Kidney (tissue), 14 donors: ENCODE results near the gene MAFG. TPM values are rescaled to one million over a fixed set of nuclear protein-coding genes. Genes with fewer than 3 reads are reported as not detected.

Experiments used
- DNase-seq, 5 donors: peaks; one replicate each; pipeline ENCODE4 v3.0.0-alpha.2; 2013 to 2020
- FAIRE-seq: peaks from 2 replicates; lab custom pipeline; 2012; peaks lifted over from hg19 to GRCh38; lab: Jason Lieb, UNC
- H3K27ac ChIP-seq, 2 donors: one replicate each; pipeline ENCODE4 v1.7.0; 2013; ENCODE audit warnings: low read depth in 2 of 2, low read length in 2 of 2, inconsistent platforms in 1 of 2
- H3K27me3 ChIP-seq: one replicate; pipeline ENCODE4 v1.7.1; 2013; ENCODE audit warnings: low read length, inconsistent platforms; ENCODE audit not compliant: control insufficient read depth, insufficient read depth
- H3K36me3 ChIP-seq, 3 donors: one replicate each; pipeline versions ENCODE4 v1.7.0 to v1.7.1; 2013; ENCODE audit warnings: low read length in 3 of 3, control low read depth in 1 of 3, inconsistent platforms in 1 of 3; ENCODE audit not compliant: insufficient read depth in 3 of 3, control insufficient read depth in 2 of 3
- H3K4me1 ChIP-seq, 3 donors: one replicate each; pipeline versions ENCODE4 v1.7.0 to v1.7.1; 2013; ENCODE audit warnings: low read length in 3 of 3, inconsistent platforms in 1 of 3, low read depth in 1 of 3; ENCODE audit not compliant: control insufficient read depth in 2 of 3, insufficient read depth in 2 of 3
- H3K4me3 ChIP-seq, 3 donors: one replicate each; pipeline versions ENCODE4 v1.7.0 to v1.8.1; 2013; ENCODE audit warnings: low read length in 3 of 3, control low read depth in 1 of 3, inconsistent platforms in 1 of 3
- H3K9ac ChIP-seq, 3 donors: one replicate each; pipeline versions ENCODE4 v1.7.0 to v1.7.1; 2013; ENCODE audit warnings: low read length in 3 of 3, control low read depth in 1 of 3, inconsistent platforms in 1 of 3
- H3K9me3 ChIP-seq, 3 donors: one replicate each; pipeline versions ENCODE4 v1.7.0 to v1.7.1; 2013; ENCODE audit warnings: low read length in 3 of 3, control low read depth in 1 of 3, inconsistent platforms in 1 of 3; ENCODE audit not compliant: control insufficient read depth in 2 of 3, insufficient read depth in 1 of 3
- CTCF ChIP-seq: IDR thresholded peaks from 3 replicates; pipeline ENCODE4 v1.5.1; 2012; ENCODE audit warnings: mild to moderate bottlenecking, moderate library complexity, borderline replicate concordance; ENCODE audit not compliant: insufficient read depth; ENCODE audit errors: extremely low read depth
- intact Hi-C: fragments of 100-400 bp; cut with DNase I; formaldehyde crosslinking; loops from one replicate; pipeline ENCODE4 v1.11.1; 2022
- polyA plus RNA-seq: library from polyadenylated mRNA; stranded (reverse); fragments of 350-450 nt; fragmentation: Illumina TruSeq; extraction: RNeasy Lipid Tissue Mini Kit (QIAGEN cat#74804); gene quantifications from one replicate; pipeline ENCODE4 v1.2.3, GENCODE V29; 2014; ENCODE audit warnings: low read depth, low replicate concordance; ENCODE audit not compliant: insufficient read depth
- total RNA-seq: library from RNA; stranded (reverse); fragmentation: NEBNext Ultra II Directional; extraction: Animal tissue kit (Norgen Biotek cat#: 25700); gene quantifications from one replicate; pipeline ENCODE4 v1.2.1, GENCODE V29; 2021
- donor health status: control.
- donor health status: control.
- donor health status: control.
- donor health status: control.
- donor health status: control.
- donor health status: DM: yes; HTN: yes; CAD: no.
- donor health status: Normal renal cell carcinoma (clear cell type).

The MAFG gene
- total and polyA plus RNA-seq, 2 donors from 2014 or later = 8.3 to 18.2 TPM

GRCh38 chr17:81917565-81918332 lies 9.8 kb downstream of the MAFG start, which contains the start of gene SIRT7:
SIRT7 (minus strand) TSS chr17:81918176; CDS start chr17:81918131, 45 bp downstream.
- intact Hi-C loops = no loop called here
- peaks cover 0 to 38% (median 30%) of the 10 kb centered on the region in 3 donors for H3K36me3 ChIP-seq
- FAIRE-seq = no peak
- H3K27ac ChIP-seq = peak within 1 kb of the TSS in 1 of 2 donors; percentile 43
- H3K4me3 ChIP-seq = peak within 1 kb of the TSS; percentile 39 to 73 (median 72)
- DNase-seq = peak; percentile 84 to 94 (median 90)
- TF ChIP-seq CTCF = no peak
- peaks cover 0 to 16% (median 8%) of the 10 kb centered on the region in 3 donors for H3K4me1 ChIP-seq
- no peaks in the 10 kb centered on the region for H3K9me3 ChIP-seq
- no peaks in the 10 kb centered on the region for H3K27me3 ChIP-seq
- H3K9ac ChIP-seq = peak within 1 kb of the TSS; percentile 5 to 67 (median 19)

GRCh38 chr17:81916234-81917001 lies 11.1 kb downstream of the MAFG start:
- Histone ChIP-seq H3K9me3 (no peaks in the 10 kb centered on the region), H3K36me3 (peaks cover 0 to 35% (median 29%) of the 10 kb centered on the region in 3 donors), H3K4me3 (peak overlapping the region in 1 of 3 donors; percentile 73), H3K9ac (no peak overlapping the region), H3K27me3 (no peaks in the 10 kb centered on the region), H3K27ac (no peak overlapping the region), H3K4me1 (peaks cover 0 to 11% (median 8%) of the 10 kb centered on the region in 3 donors)
- FAIRE-seq (no peak), DNase-seq (no peak)
- intact Hi-C loops = no loop called here
- no peak for TF ChIP-seq CTCF

GRCh38 chr17:81915331-81915730 lies 12.2 kb downstream of the MAFG start:
- no peaks in the 10 kb centered on the region for H3K9me3 ChIP-seq
- peaks cover 0 to 35% (median 29%) of the 10 kb centered on the region in 3 donors for H3K36me3 ChIP-seq
- intact Hi-C loops = no loop called here
- TF ChIP-seq CTCF = no peak
- H3K4me3 ChIP-seq = no peak overlapping the region
- no peak overlapping the region for H3K27ac ChIP-seq
- H3K4me1 ChIP-seq = peaks cover 0 to 10% (median 8%) of the 10 kb centered on the region in 3 donors
- no peaks in the 10 kb centered on the region for H3K27me3 ChIP-seq
- FAIRE-seq (no peak), DNase-seq (no peak)
- no peak overlapping the region for H3K9ac ChIP-seq
